GM12865 (cell line): ENCODE measurements around the gene MUTYH.

ENCODE experiments used
- DNase-seq: peaks from one replicate; pipeline ENCODE4 v3.0.0; 2010; ENCODE audit warnings: low read depth
- H3K4me3 ChIP-seq: 2 replicates; pipeline ENCODE4 v1.5.1; 2011; ENCODE audit warnings: mild to moderate bottlenecking, low read depth, low read length, control low read depth
- CTCF ChIP-seq: IDR thresholded peaks from 2 replicates; pipeline ENCODE4 v1.5.1; 2011; ENCODE audit warnings: low read length, control low read depth, low read depth, inconsistent platforms; ENCODE audit not compliant: insufficient read depth; ENCODE audit errors: missing control alignments

The MUTYH gene

DNA sequence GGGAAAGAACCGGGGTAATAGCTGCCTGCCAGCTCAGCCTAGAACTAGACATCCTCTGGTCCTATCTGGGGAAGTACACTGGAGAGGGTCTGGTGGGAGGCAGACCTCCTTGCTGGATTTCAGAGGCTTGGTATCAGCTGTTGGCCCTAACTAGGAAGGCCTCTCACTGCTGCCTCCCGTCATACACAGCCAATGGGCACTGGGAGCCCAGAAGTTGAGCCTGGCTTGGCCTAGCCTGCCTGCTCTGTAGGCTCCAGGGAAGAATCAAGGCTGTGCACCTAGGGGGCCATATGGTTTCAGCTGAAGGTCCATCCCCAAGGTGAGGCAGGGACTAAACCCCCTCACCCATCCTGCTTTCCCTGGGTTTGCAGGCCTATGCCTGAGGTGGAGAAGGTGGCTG lies 4.3 kb upstream of the MUTYH start:
- H3K4me3 ChIP-seq: no peak overlapping the region
- no peak for DNase-seq
- no peak for TF ChIP-seq CTCF

DNA sequence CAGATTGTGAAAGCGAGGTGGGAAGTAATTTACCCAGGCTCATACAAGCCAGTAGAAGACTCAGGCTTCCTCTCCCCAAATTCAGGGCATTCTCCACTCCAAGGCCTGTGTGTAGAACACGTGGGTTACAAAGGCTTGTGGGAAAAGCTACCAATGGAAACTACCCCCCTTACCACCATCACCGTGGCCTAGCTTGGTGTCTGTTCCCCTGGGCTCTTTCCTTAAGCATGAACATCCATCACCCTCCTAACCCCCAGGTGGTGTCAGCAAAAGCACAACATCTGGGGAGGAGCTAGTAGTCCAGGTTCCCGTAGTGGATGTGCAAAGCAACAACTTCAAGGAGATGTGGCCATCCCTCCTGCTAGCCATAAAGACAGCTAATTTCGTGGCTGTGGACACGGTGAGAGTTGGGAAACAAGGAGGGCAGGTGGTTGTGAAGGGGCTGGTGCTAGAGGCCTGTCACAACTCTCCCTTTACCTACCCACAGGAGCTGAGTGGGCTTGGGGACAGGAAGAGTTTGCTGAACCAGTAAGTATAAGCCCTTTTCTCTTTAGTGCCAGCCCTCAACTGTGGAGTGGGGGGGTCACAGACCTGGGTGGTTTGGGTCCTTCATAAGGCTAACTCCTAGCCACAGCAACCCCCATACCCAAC lies 701 bp upstream of the MUTYH start:
- no peak for TF ChIP-seq CTCF
- DNase-seq: peak; percentile 53
- peak overlapping the region; percentile 90 for H3K4me3 ChIP-seq

DNA sequence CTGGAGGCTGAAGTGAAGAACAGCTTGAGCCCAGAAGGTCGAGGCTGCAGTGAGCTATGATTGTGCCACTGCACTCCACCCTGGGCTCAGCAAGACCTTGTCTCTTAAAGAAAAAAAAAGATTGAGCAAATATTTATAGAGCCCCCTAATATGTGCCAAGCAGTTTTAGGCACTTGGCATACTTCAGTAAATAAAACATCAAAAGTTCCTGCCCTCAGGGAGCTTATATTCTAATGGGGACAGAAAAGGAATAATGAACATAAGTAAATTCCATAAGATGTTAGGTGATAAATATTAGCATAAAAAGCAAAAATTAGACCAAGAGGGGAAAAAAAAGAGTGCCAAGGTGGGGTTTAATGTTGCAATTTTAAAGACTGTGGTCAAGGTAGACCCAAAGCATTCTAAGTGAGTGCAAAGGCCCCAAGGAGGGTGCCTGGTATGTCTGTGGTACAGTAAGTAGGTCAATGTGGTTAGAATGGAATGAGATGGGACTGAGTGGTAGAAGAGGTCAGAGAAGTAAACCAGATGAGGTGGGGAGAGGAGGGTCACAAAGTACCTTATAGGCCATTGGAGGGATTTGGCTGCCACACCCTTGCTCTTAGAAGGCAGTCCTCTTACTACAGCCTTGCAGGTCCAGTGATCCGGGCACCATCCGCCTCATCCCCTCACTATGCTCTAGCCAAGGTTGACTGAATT lies 2.5 kb downstream of the MUTYH start:
- H3K4me3 ChIP-seq: no peak overlapping the region
- no peak for TF ChIP-seq CTCF
- peak; percentile 43 for DNase-seq

- no peak overlapping the region for H3K4me3 ChIP-seq
- no peak for DNase-seq
- TF ChIP-seq CTCF: no peak
These were observed 4.3 kb downstream of the MUTYH start for GRCh38 chr1:45335855-45336324.

- no peak overlapping the region for H3K4me3 ChIP-seq
- DNase-seq: no peak
- TF ChIP-seq CTCF: no peak
These were observed 5.7 kb downstream of the MUTYH start for GRCh38 chr1:45334308-45335245.

DNA sequence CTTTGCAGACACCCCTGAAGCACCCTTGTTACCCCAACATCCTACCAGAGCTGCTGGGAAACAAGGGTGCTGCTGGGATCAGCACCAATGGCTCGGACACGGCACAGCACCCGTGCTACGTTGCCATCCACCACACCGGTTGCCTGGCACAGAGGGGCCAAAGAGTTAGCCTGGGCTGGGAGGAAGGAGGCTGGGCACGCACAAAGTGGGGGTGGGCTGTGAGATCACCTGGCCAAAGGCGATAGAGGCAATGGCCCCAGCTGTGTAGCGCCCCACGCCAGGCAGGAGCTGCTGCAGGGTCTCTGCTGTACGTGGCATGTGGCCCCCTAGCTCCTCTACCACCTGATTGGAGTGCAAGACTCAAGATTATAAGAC lies 7.9 kb downstream of the MUTYH start:
- TF ChIP-seq CTCF: no peak
- DNase-seq: no peak
- H3K4me3 ChIP-seq: no peak overlapping the region
